ENCODE results near the gene HGS.
A peak's percentile ranks its signal among the peaks of the same experiment; 100 is the strongest.

Gene HGS

DNA sequence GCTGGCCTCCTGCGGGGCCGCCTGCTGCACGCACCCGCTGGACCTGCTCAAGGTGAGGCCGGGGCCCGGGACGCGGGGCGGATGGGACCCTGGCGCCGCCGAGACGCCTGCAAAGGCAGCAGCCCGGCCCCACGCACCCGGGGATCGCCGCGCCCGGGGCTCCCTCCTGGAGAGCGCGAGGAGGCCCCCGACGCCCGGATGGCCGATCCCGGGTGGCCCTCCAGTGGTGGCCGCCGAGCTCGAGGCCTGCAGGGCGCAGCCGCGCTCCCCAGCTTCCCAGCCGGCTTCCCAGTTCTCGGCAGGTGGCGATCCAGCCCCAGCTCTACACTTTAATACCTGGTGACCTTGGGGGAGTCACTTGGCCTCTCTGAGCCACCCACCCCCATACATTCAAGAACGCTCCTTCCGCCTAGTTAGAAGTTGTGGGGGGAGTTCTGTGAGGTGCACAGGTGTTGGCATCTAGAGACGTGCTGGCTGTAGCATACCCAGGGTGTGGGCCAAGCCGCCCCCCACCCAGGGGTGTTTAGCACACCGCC lies 28.7 kb downstream of the HGS start:
- peaks cover 32% of the 10 kb centered on the region for H3K36me3 ChIP-seq (ENCODE audit: control insufficient read depth, insufficient read depth, low read length)
- H3K4me1 ChIP-seq (ENCODE audit: control insufficient read depth, insufficient read depth, low read length): peaks cover 2% of the 10 kb centered on the region
- peak overlapping the region; percentile 48 for H3K4me3 ChIP-seq (ENCODE audit: low read depth, low read length)
- no peaks in the 10 kb centered on the region for H3K9me3 ChIP-seq (ENCODE audit: control insufficient read depth, insufficient read depth, low read length)
- no peaks in the 10 kb centered on the region for H3K27me3 ChIP-seq (ENCODE audit: control insufficient read depth, insufficient read depth, low read length)
- H3K9ac ChIP-seq (ENCODE audit: low read depth, low read length): peak overlapping the region; percentile 54

DNA sequence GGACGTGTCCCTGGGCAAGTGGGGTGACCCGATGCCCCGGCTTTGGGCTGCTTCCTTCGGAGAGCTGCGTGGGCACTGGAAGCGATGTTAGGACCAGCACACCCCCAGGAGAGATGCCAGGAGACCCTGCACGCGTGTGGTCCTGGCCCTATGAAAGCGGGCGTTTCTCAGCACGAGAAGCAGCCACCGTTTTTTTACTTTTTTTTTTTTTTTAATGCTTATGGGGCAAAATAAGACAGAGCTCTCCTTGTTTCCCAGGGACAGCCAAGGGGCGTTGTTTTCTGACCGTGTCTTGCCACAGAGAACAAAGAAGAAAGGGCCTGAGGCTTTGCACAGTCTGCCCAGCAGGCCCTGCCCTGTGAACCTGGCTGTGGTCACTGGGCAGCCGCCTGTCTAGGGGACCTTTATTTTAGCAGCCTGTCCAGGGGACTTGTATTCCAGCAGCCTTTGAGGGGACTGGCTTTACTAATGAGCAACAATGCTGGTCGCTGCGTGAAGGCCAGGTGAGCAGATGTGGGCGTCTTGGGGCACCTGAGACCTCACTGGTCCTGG lies 29.3 kb downstream of the HGS start:
- peak overlapping the region; percentile 54 for H3K9ac ChIP-seq (ENCODE audit: low read depth, low read length)
- H3K9me3 ChIP-seq (ENCODE audit: control insufficient read depth, insufficient read depth, low read length): no peaks in the 10 kb centered on the region
- H3K36me3 ChIP-seq (ENCODE audit: control insufficient read depth, insufficient read depth, low read length): peaks cover 33% of the 10 kb centered on the region
- no peaks in the 10 kb centered on the region for H3K27me3 ChIP-seq (ENCODE audit: control insufficient read depth, insufficient read depth, low read length)
- peaks cover 2% of the 10 kb centered on the region for H3K4me1 ChIP-seq (ENCODE audit: control insufficient read depth, insufficient read depth, low read length)
- peak overlapping the region; percentile 48 for H3K4me3 ChIP-seq (ENCODE audit: low read depth, low read length)

DNA sequence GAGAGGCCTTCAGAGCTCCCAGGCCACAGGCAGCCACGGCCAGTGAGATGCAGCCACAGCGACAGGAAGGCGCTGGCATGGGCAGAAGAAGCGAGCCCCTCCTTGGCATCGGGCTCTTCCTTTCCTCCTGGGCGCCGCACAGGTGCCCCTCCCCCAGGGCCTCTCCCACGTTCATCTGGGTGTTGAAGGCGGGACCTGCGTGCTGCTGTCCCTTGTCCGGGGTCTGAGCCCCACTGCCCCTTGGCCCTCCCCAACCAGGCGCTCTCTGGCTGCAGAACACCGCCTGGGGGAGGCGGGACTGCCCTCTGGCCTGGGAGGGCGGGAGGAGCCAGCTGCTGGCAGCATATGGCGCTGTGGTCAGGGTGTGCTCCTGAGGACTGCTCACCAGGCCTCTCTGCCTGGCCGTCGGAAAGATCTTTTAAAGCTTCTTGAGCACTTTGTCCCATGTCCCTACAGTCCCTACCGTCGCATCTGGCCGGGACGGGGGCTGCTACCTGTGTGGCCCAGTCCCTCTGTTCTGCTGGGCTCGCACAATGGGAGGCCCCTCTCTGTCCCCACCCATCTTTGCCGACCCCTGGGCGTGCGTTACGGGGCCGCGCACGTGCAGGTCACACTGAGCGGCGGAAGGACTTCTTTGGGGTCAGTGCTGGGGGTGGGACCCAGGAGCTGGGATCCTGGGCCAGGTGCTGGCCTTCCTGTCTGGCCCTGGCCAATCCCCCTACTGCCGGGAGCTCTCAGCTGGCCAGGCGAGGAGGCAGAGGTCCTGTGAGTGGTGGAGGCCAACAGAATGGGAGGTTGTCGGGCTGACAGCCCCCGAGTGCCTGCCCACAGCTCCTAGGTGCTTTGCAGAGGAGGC lies 30.0 kb downstream of the HGS start:
- H3K36me3 ChIP-seq (ENCODE audit: control insufficient read depth, insufficient read depth, low read length): peaks cover 31% of the 10 kb centered on the region
- no peaks in the 10 kb centered on the region for H3K9me3 ChIP-seq (ENCODE audit: control insufficient read depth, insufficient read depth, low read length)
- H3K4me3 ChIP-seq (ENCODE audit: low read depth, low read length): peak overlapping the region; percentile 48
- H3K9ac ChIP-seq (ENCODE audit: low read depth, low read length): no peak overlapping the region
- peaks cover 2% of the 10 kb centered on the region for H3K4me1 ChIP-seq (ENCODE audit: control insufficient read depth, insufficient read depth, low read length)
- H3K27me3 ChIP-seq (ENCODE audit: control insufficient read depth, insufficient read depth, low read length): no peaks in the 10 kb centered on the region

DNA sequence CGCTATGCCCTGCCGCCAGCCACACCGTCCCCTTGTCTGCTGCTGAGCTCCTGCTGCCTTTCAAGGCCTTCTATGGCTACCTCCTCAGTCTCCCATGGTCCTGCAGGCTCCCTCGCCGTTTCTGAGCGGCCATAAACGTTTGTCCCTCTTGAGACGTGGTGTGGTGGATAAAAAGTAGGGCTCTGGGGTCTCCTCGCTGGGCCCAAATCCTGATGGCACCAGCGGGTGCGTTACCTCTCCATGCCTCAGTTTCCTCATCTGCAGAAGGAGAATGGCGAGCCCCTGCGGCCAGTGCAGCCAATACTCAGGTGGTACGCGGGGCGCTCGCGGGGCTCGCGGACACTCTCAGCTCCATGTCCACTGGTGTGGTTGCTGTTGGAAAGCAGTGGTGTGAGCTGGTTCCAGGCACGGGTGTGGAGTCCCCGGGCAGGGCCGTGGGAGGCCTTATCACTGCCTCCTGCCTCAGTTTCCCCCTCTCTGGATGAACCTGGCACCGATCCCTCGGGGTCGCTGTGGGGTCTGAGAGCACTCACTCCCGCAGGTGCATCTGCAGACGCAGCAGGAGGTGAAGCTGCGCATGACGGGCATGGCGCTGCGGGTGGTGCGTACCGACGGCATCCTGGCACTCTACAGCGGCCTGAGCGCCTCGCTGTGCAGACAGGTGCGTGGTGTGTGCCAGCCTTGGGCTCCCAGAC lies 30.7 kb downstream of the HGS start:
- peaks cover 2% of the 10 kb centered on the region for H3K4me1 ChIP-seq (ENCODE audit: control insufficient read depth, insufficient read depth, low read length)
- no peak overlapping the region for H3K9ac ChIP-seq (ENCODE audit: low read depth, low read length)
- H3K9me3 ChIP-seq (ENCODE audit: control insufficient read depth, insufficient read depth, low read length): no peaks in the 10 kb centered on the region
- no peak overlapping the region for H3K4me3 ChIP-seq (ENCODE audit: low read depth, low read length)
- no peaks in the 10 kb centered on the region for H3K27me3 ChIP-seq (ENCODE audit: control insufficient read depth, insufficient read depth, low read length)
- H3K36me3 ChIP-seq (ENCODE audit: control insufficient read depth, insufficient read depth, low read length): peaks cover 35% of the 10 kb centered on the region

DNA sequence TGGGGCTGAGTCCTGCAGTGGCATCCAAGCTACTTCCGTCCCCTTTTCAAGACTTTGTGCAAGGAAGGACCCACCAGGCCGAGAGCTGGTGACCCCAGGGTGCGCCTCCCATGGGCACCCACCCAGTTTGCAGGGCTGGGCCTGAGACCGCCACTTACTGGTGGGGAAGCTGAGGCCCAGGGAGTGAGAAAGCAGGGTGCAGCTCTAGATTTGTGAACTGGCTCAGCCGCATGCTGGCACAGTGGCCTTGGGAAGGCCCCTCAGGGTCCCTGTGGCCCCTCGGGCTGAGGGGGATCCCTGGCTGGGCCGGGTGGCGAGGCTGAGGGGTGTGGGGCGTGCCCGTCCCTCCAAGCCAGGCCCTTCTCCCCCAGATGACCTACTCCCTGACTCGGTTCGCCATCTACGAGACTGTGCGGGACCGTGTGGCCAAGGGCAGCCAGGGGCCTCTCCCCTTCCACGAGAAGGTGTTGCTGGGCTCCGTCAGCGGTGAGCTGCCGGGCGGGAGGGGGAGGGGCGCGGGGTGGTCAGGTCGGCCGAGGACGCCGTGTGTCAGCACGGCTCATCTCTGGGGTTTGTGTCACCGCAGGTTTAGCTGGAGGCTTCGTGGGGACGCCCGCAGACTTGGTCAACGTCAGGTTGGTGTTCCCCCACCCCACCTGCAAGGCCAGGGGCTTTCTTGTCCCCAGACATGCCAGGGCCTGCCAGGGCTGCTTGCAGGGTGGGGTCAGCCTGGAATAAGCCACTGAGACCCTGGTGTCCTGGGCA lies 31.5 kb downstream of the HGS start:
- H3K4me1 ChIP-seq (ENCODE audit: control insufficient read depth, insufficient read depth, low read length): peaks cover 2% of the 10 kb centered on the region
- H3K9ac ChIP-seq (ENCODE audit: low read depth, low read length): no peak overlapping the region
- no peaks in the 10 kb centered on the region for H3K9me3 ChIP-seq (ENCODE audit: control insufficient read depth, insufficient read depth, low read length)
- H3K4me3 ChIP-seq (ENCODE audit: low read depth, low read length): no peak overlapping the region
- peaks cover 36% of the 10 kb centered on the region for H3K36me3 ChIP-seq (ENCODE audit: control insufficient read depth, insufficient read depth, low read length)
- no peaks in the 10 kb centered on the region for H3K27me3 ChIP-seq (ENCODE audit: control insufficient read depth, insufficient read depth, low read length)

DNA sequence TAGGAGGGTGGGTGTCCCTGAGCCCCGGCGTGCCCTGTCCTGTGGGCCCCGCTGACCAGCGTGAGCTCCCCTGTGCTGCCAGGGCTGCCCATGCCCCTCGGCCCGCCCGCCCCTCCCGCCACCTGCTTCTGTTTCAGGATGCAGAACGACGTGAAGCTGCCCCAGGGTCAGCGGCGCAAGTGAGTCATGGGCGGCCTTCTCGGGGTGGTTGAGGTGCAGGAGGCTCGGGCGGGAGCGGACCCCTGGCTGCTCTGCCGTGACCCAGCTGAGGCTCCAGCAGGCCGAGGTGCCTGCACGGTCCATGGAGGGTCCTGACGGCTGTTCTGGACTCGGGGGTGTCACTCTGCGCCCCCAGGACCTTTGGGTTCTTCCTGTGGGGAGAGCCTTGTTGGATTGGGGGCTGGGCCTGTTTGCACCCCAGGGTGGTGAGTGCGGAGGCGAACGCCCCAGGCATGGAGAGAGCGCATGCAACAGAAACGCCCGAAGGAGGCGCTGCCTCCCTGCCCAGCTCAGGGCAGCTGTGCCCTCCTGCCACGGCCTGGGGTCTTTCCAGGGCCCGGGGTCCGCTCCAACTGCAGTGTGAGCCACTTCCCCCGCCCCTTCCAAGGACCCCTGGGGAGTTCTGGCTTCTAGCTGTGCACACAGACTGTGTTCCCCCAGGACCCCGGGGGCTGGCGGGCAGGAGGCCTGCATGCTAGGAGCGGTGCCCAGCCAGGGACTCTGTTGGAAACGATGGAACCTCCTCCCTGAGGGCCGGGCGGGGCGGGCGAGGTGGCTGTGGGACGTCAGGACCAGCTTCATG lies 32.3 kb downstream of the HGS start:
- Histone ChIP-seq H3K4me1 (ENCODE audit: control insufficient read depth, insufficient read depth, low read length) (peaks cover 5% of the 10 kb centered on the region), H3K9me3 (ENCODE audit: control insufficient read depth, insufficient read depth, low read length) (no peaks in the 10 kb centered on the region), H3K27me3 (ENCODE audit: control insufficient read depth, insufficient read depth, low read length) (no peaks in the 10 kb centered on the region), H3K36me3 (ENCODE audit: control insufficient read depth, insufficient read depth, low read length) (peaks cover 36% of the 10 kb centered on the region), H3K4me3 (ENCODE audit: low read depth, low read length) (no peak overlapping the region), H3K9ac (ENCODE audit: low read depth, low read length) (no peak overlapping the region)

DNA sequence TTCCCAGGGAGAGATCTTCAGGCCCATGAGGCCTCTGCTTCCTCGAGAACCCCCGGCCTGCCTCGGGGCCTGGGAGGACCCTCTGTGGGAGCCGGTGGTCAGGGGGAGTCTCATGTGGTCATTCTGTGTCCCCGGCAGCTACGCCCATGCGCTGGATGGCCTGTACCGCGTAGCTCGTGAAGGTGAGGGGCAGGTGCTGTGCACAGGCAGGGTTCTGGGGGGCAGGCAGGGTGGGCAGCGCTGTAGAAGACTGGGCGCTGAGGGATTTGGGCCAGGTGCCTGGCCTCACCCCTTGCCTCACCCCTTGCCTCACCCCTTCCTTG lies 32.8 kb downstream of the HGS start:
- H3K4me1 ChIP-seq (ENCODE audit: control insufficient read depth, insufficient read depth, low read length): peaks cover 7% of the 10 kb centered on the region
- H3K9ac ChIP-seq (ENCODE audit: low read depth, low read length): no peak overlapping the region
- peaks cover 36% of the 10 kb centered on the region for H3K36me3 ChIP-seq (ENCODE audit: control insufficient read depth, insufficient read depth, low read length)
- no peaks in the 10 kb centered on the region for H3K9me3 ChIP-seq (ENCODE audit: control insufficient read depth, insufficient read depth, low read length)
- H3K4me3 ChIP-seq (ENCODE audit: low read depth, low read length): no peak overlapping the region
- H3K27me3 ChIP-seq (ENCODE audit: control insufficient read depth, insufficient read depth, low read length): no peaks in the 10 kb centered on the region

DNA sequence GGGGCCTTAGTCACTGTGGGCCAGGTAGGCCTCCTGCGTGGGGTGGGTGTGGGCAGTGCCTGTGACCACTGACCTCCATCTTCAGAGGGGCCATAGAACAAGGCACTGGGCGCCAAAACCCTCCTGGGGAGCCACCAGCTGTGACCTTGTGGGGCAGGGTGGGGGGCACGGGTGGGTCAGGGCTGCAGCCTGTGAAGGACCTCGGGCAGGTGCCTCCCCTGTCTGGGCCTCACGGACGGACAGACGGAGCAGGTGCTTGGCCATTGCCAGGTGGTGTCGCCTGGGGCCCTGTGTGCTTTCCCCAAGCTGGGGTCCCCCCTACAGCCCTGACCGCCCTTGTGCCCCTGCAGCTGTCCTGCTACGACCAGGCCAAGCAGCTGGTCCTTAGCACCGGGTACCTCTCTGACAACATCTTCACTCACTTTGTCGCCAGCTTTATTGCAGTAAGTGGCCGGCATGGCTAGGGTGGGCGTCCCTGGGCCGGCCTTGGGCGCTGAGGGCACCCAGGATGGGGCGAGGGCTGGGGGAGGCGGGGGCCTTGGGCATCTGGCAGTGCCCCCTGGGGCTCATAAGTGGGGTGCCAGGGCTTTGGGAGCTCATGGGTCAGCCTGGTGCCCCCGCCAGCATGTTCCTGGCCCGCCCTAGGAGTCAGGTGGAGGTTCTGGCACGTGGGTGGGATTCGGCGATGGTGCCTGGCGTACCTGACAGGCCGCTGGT lies 33.4 kb downstream of the HGS start:
- H3K4me1 ChIP-seq (ENCODE audit: control insufficient read depth, insufficient read depth, low read length): peaks cover 7% of the 10 kb centered on the region
- H3K27me3 ChIP-seq (ENCODE audit: control insufficient read depth, insufficient read depth, low read length): no peaks in the 10 kb centered on the region
- peaks cover 36% of the 10 kb centered on the region for H3K36me3 ChIP-seq (ENCODE audit: control insufficient read depth, insufficient read depth, low read length)
- no peaks in the 10 kb centered on the region for H3K9me3 ChIP-seq (ENCODE audit: control insufficient read depth, insufficient read depth, low read length)
- no peak overlapping the region for H3K4me3 ChIP-seq (ENCODE audit: low read depth, low read length)
- H3K9ac ChIP-seq (ENCODE audit: low read depth, low read length): no peak overlapping the region

DNA sequence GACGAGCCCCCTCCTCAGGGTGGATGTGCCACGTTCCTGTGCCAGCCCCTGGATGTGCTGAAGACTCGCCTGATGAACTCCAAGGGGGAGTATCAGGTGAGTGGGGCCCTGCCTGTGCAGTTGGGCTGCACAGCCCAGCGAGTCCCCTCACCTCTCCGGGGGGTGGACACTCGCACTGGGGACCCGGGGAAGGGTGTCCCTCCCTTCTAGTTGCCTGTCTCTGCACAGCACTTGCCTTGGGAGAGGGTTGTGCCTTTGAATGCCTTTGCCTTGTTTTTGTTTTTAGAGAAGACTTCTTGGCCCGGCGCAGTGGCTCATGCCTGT lies 33.9 kb downstream of the HGS start:
- H3K36me3 ChIP-seq (ENCODE audit: control insufficient read depth, insufficient read depth, low read length): peaks cover 36% of the 10 kb centered on the region
- H3K9ac ChIP-seq (ENCODE audit: low read depth, low read length): no peak overlapping the region
- peaks cover 10% of the 10 kb centered on the region for H3K4me1 ChIP-seq (ENCODE audit: control insufficient read depth, insufficient read depth, low read length)
- H3K9me3 ChIP-seq (ENCODE audit: control insufficient read depth, insufficient read depth, low read length): no peaks in the 10 kb centered on the region
- H3K4me3 ChIP-seq (ENCODE audit: low read depth, low read length): no peak overlapping the region
- no peaks in the 10 kb centered on the region for H3K27me3 ChIP-seq (ENCODE audit: control insufficient read depth, insufficient read depth, low read length)

DNA sequence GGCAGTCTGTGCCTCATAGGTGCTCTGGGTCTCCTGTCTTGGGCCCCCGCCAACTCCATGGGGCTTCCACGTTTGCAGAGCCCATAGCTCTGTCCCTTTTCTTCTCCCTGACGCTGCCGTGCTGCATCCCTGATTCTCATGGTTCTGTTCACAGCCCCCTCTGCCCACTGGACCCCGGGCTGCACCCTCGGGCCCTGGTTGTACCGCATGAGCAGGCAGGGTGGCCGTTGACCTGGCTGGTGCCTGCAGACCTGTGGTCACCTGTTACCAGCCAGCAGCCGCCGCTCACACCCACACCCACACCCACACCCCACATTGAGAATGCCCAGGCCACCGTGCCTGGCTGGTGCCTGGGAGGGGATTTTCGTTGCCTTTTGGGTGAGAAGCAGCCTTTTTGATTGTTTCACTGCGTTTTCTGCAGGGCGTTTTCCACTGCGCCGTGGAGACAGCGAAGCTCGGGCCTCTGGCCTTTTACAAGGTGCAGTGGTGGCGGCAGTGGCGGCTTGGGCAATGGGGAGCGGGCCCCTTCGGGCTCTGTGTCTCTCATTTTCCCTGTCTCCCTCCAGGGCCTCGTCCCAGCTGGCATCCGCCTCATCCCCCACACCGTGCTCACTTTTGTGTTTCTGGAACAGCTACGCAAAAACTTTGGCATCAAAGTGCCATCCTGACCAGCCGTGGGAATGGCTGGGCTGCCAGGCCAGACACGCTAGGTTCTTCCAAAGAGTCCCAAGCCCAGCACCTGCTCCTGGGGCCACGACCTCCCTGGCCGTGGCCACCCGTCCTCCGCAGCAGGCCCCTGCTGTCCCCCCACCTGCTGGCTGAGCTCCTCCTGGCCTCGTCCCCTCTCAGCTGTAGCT lies 35.8 kb downstream of the HGS start:
- Histone ChIP-seq H3K4me1 (ENCODE audit: control insufficient read depth, insufficient read depth, low read length) (peaks cover 8% of the 10 kb centered on the region), H3K4me3 (ENCODE audit: low read depth, low read length) (no peak overlapping the region), H3K36me3 (ENCODE audit: control insufficient read depth, insufficient read depth, low read length) (peaks cover 28% of the 10 kb centered on the region), H3K9ac (ENCODE audit: low read depth, low read length) (no peak overlapping the region), H3K27me3 (ENCODE audit: control insufficient read depth, insufficient read depth, low read length) (no peaks in the 10 kb centered on the region), H3K9me3 (ENCODE audit: control insufficient read depth, insufficient read depth, low read length) (no peaks in the 10 kb centered on the region)
